Peyer's patch (tissue), 4 donors: ENCODE measurements around the gene PRELID3B. TPM values are rescaled to one million over a fixed set of nuclear protein-coding genes. Genes with fewer than 3 reads are reported as not detected.
"Not testable (repeated sequence)": the region's sequence is repeated elsewhere in the genome, so short reads cannot be mapped to it uniquely, and the experiment has no call there.

ENCODE experiments used
- DNase-seq, 3 donors: peaks; one replicate each; pipeline ENCODE4 v3.0.0-alpha.2; 2017 to 2019
- H3K27ac ChIP-seq, 4 donors: fragments of 200-600 bp; sonication (generic); one replicate each; pipeline ENCODE4 v1.5.1; 2016 to 2019
- H3K27me3 ChIP-seq, 2 donors: fragments of 200-600 bp; sonication (generic); one replicate each; pipeline ENCODE4 v1.5.1; 2019
- H3K36me3 ChIP-seq, 3 donors: fragments of 200-600 bp; sonication (generic); one replicate each; pipeline ENCODE4 v1.5.1; 2016 to 2019
- H3K4me1 ChIP-seq, 4 donors: fragments of 200-600 bp; sonication (generic); one replicate each; pipeline ENCODE4 v1.5.1; 2016 to 2019
- H3K4me3 ChIP-seq, 4 donors: fragments of 200-600 bp; sonication (generic); 1 replicate in 3 of 4; 2 replicates in 1 of 4; pipeline ENCODE4 v1.5.1; 2016 to 2019; ENCODE audit warnings: mild to moderate bottlenecking in 1 of 4
- H3K9me3 ChIP-seq, 4 donors: fragments of 200-600 bp; sonication (generic); one replicate each; pipeline ENCODE4 v1.5.1; 2016 to 2019; ENCODE audit warnings: mild to moderate bottlenecking in 1 of 4
- POLR2A ChIP-seq, 2 donors: fragments of 450-650 bp; IDR thresholded peaks; one replicate each; pipeline ENCODE4 v1.5.1; 2017; ENCODE audit warnings: antibody characterized with exemption in 2 of 2, mild to moderate bottlenecking in 2 of 2, moderate library complexity in 2 of 2
- total RNA-seq, 4 donors: library from RNA; depleted of rRNA; stranded (reverse); fragments of >200 nt; gene quantifications; one replicate each; pipeline ENCODE4 v1.1.0, GENCODE V29; 2016
- TF ChIP-seq, protein P1 (sequence below), 6 experiments: fragments of 450-650 bp in 4 of 6; fragments of 200-600 bp in 2 of 6; sonication (generic) in 1 of 6; IDR thresholded peaks; one replicate each; pipeline ENCODE4 v1.5.1; 2017 to 2019; ENCODE audit warnings: antibody characterized with exemption in 6 of 6, mild to moderate bottlenecking in 3 of 6, moderate library complexity in 1 of 6

Gene PRELID3B
- total RNA-seq, 4 donors from 2014 or later = 44.6 to 148 (median 86.5) TPM

DNA sequence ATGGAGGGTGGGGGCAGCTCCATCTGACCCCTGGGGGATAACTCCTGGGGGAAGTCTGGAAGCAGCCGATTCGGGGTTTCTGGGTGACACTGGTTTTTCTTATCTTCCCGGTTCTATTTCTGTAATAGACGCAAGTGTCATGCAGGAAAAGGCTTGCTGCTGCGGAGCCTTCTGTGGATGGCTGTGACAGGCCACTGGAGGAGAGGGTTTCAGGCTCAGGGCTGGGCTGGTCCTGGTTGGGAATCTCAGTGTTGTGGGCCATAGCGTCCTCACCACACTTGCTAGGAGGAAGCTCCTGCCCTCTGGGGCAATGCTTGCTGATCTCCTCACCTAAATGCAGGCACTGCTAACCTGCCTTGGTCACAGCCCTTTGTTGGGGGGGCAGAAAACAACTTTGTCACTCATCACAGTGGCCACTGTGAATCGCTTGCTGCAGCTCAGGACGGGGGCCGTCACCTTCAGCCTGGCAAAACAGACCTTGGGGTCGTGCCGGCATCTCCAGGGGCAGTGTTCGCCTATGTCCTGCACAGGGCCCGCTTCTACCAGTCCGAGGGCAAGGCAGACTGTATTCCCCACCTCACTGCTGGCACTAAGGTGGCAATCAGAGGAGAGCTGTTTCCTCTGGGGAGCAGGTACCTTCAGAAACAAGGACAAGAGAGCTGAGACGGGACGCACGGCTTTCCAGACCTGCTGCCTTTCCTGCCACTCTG lies 27.8 kb downstream of the PRELID3B start:
- TF ChIP-seq, protein P1, sequence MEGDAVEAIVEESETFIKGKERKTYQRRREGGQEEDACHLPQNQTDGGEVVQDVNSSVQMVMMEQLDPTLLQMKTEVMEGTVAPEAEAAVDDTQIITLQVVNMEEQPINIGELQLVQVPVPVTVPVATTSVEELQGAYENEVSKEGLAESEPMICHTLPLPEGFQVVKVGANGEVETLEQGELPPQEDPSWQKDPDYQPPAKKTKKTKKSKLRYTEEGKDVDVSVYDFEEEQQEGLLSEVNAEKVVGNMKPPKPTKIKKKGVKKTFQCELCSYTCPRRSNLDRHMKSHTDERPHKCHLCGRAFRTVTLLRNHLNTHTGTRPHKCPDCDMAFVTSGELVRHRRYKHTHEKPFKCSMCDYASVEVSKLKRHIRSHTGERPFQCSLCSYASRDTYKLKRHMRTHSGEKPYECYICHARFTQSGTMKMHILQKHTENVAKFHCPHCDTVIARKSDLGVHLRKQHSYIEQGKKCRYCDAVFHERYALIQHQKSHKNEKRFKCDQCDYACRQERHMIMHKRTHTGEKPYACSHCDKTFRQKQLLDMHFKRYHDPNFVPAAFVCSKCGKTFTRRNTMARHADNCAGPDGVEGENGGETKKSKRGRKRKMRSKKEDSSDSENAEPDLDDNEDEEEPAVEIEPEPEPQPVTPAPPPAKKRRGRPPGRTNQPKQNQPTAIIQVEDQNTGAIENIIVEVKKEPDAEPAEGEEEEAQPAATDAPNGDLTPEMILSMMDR (IDR thresholded peaks at IDR 0.05) = no peak
- TF ChIP-seq POLR2A (IDR thresholded peaks at IDR 0.05) = no peak
- DNase-seq = peak in 1 of 3 donors; percentile 6
- H3K4me3 ChIP-seq = no peak overlapping the region
- no peaks in the 10 kb centered on the region for H3K9me3 ChIP-seq
- H3K27ac ChIP-seq = no peak overlapping the region
- H3K4me1 ChIP-seq = peaks cover 0 to 10% (median 0%) of the 10 kb centered on the region in 4 donors
- no peaks in the 10 kb centered on the region for H3K27me3 ChIP-seq
- H3K36me3 ChIP-seq = no peaks in the 10 kb centered on the region

DNA sequence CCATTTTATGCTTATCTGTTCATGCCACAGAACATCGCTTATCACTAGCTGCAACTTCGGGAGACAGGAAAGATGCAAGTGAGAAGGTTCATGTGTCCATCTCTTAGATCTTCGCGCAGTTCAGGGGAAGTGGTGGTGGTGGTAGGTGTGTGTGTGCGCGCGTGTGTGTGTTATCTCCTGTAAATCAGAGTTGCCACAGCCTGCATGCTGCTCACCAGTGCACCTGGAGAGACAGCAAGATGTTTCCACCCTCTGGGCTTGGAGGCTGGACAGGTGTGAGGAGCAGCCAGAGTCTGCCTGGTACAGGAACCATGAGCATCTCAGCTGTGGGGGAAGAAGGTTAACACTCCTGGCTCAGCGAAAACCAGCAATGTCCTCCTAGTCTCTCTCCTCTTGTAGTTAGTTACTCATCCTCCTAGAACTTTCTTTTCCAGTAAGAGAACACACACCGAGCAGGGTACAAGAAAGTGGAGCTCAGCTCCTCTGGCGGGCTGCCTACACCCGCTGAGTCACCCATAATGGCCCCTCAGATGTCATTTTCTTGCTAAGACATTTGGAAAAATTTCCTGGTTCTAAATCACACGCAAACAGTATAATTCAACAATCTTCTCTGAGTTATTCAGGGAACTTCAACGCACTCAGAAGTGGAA lies 28.5 kb downstream of the PRELID3B start:
- Histone ChIP-seq H3K27me3 (no peaks in the 10 kb centered on the region), H3K4me3 (no peak overlapping the region), H3K9me3 (no peaks in the 10 kb centered on the region), H3K27ac (no peak overlapping the region), H3K36me3 (no peaks in the 10 kb centered on the region), H3K4me1 (peaks cover 0 to 10% (median 0%) of the 10 kb centered on the region in 4 donors)
- peak in 2 of 3 donors; percentile 16 to 47 for DNase-seq
- TF ChIP-seq POLR2A (IDR thresholded peaks at IDR 0.05) = no peak
- TF ChIP-seq, protein P1 (IDR thresholded peaks at IDR 0.05) = no peak

DNA sequence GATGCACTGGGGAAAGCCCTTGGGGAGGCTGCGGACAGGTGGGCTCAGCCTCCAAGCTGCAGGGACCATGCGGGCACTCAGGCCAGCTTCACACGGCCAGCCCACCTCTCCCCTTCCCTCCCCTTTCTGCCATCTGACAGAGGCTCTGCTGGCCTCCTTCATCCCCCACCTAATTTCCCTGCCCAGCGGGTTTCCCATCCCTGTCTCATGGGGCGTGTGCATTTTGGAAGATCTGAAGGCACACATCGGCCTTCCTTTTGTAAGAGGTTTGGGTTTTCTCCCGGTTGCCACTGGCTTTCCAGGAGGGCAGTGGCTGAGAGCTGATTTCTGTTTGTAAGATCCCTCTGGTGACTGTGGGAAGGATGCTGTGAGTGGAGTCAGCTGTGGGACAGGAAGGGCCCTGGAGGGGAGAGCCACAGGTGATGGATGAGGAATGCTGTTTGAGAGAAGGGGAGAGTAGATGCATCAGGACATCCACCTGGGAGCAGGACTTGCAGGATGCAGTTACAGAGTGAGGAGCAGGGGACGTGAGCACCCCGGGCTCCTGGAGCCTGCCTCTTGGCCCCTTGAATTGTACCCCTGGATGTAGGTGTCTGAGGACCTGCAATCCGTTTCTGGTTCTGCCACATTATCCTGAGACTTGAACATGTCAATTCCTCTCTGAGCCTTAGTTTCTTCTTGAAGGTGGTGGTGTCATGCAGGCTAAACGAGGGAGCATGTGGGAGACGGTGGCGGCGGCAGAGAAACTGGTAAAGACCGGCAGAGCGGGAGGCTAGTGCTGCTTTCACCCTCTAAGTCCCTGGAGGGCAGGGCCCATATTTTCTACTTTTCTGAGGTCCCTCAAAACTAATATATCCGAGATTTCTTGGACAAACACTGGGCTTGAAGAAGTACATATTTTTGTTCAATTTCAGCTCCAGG lies 29.3 kb downstream of the PRELID3B start:
- peak in 1 of 3 donors; percentile 11 for DNase-seq
- H3K9me3 ChIP-seq = no peaks in the 10 kb centered on the region
- H3K27ac ChIP-seq = no peak overlapping the region
- peaks cover 0 to 10% (median 0%) of the 10 kb centered on the region in 4 donors for H3K4me1 ChIP-seq
- no peaks in the 10 kb centered on the region for H3K36me3 ChIP-seq
- no peak overlapping the region for H3K4me3 ChIP-seq
- H3K27me3 ChIP-seq = no peaks in the 10 kb centered on the region
- TF ChIP-seq POLR2A (IDR thresholded peaks at IDR 0.05) = no peak
- TF ChIP-seq, protein P1 (IDR thresholded peaks at IDR 0.05) = no peak

DNA sequence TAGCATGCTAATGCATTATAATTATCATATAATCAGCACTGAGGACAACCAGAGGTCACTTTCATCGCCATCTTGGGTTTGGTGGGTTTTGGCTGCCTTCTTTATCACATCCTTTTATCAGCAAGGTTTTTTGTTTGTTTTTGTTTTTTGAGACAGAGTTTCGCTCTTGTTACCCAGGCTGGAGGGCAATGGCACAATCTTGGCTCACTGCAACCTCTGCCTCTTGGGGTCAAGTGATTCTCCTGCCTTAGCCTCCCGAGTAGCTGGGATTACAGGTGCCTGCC lies 30.8 kb downstream of the PRELID3B start:
- H3K4me1 ChIP-seq, H3K9me3 ChIP-seq, H3K27me3 ChIP-seq, DNase-seq, H3K4me3 ChIP-seq, H3K36me3 ChIP-seq: not testable (repeated sequence)
- H3K27ac ChIP-seq = peak overlapping the region in 1 of 4 donors; percentile 43

DNA sequence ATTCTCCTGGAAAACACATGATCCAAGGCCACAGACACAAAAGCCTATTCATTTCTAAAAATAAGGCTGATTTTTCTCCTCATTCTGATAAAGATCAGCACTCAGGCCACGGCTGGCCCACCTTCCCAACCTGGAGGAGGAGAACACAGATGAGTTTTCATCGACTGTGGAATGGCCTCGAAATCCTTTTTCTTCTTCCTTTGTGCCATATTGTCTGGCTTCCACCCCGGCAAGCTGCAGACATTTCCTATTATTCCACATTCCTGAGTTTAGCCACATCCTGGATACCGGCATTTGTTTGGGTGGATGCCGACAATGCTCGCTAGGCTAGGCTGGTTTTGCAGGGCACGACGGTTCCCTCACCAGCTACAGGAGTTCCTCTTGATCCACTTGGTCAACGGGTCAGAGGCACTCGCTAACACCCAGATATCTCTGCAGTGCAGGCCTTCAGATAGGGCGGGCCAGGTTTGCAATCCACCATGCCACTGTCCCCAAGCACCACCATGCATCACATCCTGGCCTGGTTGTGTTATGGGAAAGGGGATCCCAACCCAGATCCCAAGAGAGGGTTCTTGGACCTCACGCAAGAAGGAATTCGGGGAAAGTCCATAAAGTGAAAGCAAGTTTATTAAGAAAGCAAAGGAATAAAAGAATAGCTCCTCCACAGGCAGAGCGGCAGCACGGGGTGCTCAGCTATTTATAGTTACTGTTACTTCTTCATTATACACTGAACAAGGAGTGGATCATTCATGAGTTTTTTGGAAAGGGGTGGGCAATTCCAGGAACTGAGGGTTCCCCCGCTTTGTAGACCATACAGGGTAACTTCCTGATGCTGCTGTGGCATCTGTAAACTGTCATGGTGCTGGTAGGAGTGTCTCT lies 31.4 kb downstream of the PRELID3B start:
- no peaks in the 10 kb centered on the region for H3K9me3 ChIP-seq
- H3K27me3 ChIP-seq = no peaks in the 10 kb centered on the region
- H3K4me3 ChIP-seq = no peak overlapping the region
- H3K36me3 ChIP-seq = no peaks in the 10 kb centered on the region
- peak; percentile 6 to 45 (median 45) for DNase-seq
- peaks cover 2 to 9% (median 3%) of the 10 kb centered on the region in 4 donors for H3K4me1 ChIP-seq
- TF ChIP-seq POLR2A (IDR thresholded peaks at IDR 0.05) = no peak
- TF ChIP-seq, protein P1 (IDR thresholded peaks at IDR 0.05) = no peak
- peak overlapping the region in 1 of 4 donors; percentile 43 for H3K27ac ChIP-seq
